GM19351 (cell line): ENCODE results near the gene CIAPIN1.

Source experiments
- ATAC-seq: cut with Tn5 transposase; IDR thresholded peaks from one replicate; pipeline ENCODE4 v1.9.1; 2021; ENCODE audit warnings: mild to moderate bottlenecking, moderate library complexity; ENCODE audit not compliant: unreplicated experiment

The CIAPIN1 gene

GRCh38 chr16:57384248-57385070 lies 62.7 kb downstream of the CIAPIN1 start:
- no peak for ATAC-seq

- no peak for ATAC-seq
Observed at GRCh38 chr16:57383276-57384247, 63.6 kb downstream of the CIAPIN1 start.

DNA sequence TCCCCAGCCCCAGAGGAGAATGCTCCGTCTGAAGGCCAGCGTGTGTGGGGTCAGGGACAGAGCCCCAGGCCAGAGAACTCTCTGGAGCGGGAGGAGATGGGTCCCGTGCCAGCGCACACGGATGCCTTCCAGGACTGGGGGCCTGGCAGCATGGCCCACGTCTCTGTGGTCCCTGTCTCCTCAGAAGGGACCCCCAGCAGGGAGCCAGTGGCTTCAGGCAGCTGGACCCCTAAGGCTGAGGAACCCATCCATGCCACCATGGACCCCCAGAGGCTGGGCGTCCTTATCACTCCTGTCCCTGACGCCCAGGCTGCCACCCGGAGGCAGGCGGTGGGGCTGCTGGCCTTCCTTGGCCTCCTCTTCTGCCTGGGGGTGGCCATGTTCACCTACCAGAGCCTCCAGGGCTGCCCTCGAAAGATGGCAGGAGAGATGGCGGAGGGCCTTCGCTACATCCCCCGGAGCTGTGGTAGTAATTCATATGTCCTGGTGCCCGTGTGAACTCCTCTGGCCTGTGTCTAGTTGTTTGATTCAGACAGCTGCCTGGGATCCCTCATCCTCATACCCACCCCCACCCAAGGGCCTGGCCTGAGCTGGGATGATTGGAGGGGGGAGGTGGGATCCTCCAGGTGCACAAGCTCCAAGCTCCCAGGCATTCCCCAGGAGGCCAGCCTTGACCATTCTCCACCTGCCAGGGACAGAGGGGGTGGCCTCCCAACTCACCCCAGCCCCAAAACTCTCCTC lies 64.5 kb downstream of the CIAPIN1 start:
- no peak for ATAC-seq

DNA sequence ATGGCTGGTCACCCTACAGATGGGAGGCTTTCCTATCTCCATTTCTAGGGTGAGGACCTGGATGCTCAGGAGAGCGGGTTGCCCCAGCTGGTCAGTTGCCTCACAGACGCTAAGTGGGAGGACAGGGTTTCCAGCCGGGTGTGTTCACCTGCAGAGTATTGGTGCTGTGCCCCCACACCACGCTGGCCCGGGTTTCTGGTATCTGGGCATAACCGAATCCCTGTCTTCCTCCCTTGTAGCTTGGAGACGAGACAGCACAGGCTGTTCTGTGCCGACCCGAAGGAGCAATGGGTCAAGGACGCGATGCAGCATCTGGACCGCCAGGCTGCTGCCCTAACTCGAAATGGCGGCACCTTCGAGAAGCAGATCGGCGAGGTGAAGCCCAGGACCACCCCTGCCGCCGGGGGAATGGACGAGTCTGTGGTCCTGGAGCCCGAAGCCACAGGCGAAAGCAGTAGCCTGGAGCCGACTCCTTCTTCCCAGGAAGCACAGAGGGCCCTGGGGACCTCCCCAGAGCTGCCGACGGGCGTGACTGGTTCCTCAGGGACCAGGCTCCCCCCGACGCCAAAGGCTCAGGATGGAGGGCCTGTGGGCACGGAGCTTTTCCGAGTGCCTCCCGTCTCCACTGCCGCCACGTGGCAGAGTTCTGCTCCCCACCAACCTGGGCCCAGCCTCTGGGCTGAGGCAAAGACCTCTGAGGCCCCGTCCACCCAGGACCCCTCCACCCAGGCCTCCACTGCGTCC lies 65.2 kb downstream of the CIAPIN1 start:
- ATAC-seq = no peak

DNA sequence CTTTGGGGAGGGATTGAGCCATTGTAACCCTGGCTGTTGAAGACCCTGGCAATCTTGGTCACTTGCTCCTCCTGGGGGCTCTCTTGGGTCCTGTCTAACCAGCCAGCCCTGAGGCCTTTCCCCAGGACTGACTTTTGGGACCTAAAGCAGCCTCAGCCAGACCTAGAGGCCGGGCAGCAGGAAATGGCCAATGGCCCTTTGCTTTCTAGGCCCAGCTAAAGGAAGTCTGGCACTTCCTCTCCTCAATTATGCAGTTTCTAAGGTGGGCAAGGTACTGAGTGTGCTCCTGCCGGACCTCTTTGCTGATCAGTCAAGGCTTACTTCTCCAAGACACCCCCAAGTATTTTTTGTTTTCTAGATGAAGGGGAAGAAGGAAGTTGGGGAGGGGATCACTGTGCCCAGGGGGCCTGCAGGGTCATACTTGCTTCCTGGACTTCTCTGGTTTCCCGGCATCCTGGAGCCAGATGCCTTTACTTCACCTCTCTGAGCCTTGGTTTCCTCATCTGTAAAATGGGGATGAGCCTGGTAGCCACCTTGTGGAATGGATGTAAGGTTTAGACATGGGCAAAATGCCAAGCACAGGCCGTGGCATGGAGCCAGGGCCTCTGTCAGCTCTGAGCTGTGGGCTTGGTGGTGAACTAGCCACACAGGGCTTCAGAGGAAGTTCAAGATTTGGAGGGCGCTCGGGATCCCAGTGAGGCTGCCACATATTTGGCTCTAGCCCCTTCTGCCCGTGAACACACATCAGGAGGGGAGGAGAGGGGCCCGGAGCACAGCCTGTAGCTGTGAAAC lies 66.3 kb downstream of the CIAPIN1 start:
- ATAC-seq = no peak

GRCh38 chr16:57379579-57379978 lies 67.6 kb downstream of the CIAPIN1 start:
- no peak for ATAC-seq
